Activated T-helper 1 cell treated with anti-CD3 and anti-CD28 coated beads, Interleukin-12 subunit alpha, Interleukin-12 subunit beta, Interleukin-2, Interleukin-4 antibody, amounts not matched to agents 30 ng/mL and 10 ng/mL and 1 ng/mL, durations not matched to agents 14 hours and 24 hours and 36 hours (primary cell): Measurements from ENCODE around the gene TLR9. TPM values are rescaled to one million over a fixed set of nuclear protein-coding genes. Genes with fewer than 3 reads are reported as not detected.

ENCODE experiments used
- DNase-seq: peaks from one replicate; pipeline ENCODE4 v3.0.0; 2021; ENCODE audit warnings: low spot score
- H3K27ac Mint-ChIP-seq: one replicate; pipeline ENCODE4 v1.8.0; 2021; ENCODE audit warnings: mild to moderate bottlenecking, mixed read lengths
- H3K27me3 Mint-ChIP-seq: one replicate; pipeline ENCODE4 v1.8.0; 2022; ENCODE audit warnings: mild to moderate bottlenecking, moderate library complexity, mixed read lengths; ENCODE audit not compliant: insufficient read depth
- H3K36me3 Mint-ChIP-seq: one replicate; pipeline ENCODE4 v1.8.0; 2021; ENCODE audit warnings: low read depth, mixed read lengths
- H3K4me1 Mint-ChIP-seq: one replicate; pipeline ENCODE4 v1.8.0; 2021; ENCODE audit warnings: low read depth, mixed read lengths
- H3K4me3 Mint-ChIP-seq: one replicate; pipeline ENCODE4 v1.8.0; 2021; ENCODE audit warnings: mild to moderate bottlenecking, moderate library complexity, mixed read lengths
- H3K9me3 Mint-ChIP-seq: one replicate; pipeline ENCODE4 v1.8.0; 2021; ENCODE audit warnings: mixed read lengths
- intact Hi-C: fragments of 100-400 bp; cut with micrococcal nuclease; formaldehyde crosslinking; loops from one replicate; pipeline ENCODE4 v1.15.1; 2024
- total RNA-seq: library from RNA; stranded (reverse); gene quantifications from 2 replicates; pipeline ENCODE4 v1.2.3, GENCODE V29; 2022

Gene TLR9
- total RNA-seq, 1 donor from 2014 or later, result 0.47 TPM

DNA sequence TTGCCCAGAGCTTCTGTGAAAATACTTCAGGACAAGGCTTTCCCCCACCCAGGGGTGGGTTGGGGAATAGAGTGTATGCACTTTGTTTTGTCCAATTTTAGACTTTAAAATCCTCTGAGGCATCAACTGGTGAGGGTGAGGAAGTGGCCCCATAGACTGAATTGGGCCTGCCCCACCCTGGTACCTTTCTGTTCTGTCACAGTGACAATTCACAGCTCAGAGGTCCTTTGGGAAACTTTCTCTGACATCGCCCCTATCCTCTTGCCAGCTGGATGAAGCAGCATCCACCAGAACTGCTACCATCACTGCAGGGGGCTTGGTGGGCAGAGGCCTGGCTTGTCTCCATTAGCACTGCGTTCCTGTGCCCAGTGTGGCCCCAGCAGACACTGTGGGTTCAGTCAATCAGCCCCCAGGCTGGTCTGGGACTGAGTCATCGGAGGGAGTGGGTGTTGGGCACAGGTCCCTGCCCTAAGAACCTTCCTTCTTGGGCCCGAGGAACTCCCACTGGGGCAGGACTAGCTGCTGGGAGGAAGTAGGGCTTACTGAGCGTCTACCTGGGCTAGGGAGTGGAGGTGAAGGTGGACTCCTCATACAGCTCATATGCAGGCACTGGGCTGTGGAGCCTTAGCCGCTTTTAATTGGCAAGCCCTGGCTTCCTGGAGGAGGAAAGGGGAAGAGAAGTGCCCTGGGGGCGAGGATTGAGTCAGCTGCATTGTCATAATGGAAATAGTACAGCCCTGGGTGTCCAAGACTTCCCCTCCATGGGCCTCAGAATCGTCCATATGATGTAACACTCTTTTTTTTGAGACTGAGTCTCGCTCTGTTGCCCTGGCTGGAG lies 18.6 kb upstream of the TLR9 start:
- intact Hi-C loops, result loop anchor here (1.0 kb wide), 1 partner anchor 9 kb away; no protein-coding TSS in a partner anchor
- H3K27me3 Mint-ChIP-seq, result no peaks in the 10 kb centered on the region
- peaks cover 35% of the 10 kb centered on the region for H3K36me3 Mint-ChIP-seq
- H3K4me3 Mint-ChIP-seq, result peak overlapping the region; percentile 78
- DNase-seq, result no peak
- H3K4me1 Mint-ChIP-seq, result peaks cover 81% of the 10 kb centered on the region
- H3K9me3 Mint-ChIP-seq, result peaks cover 3% of the 10 kb centered on the region
- H3K27ac Mint-ChIP-seq, result peak overlapping the region; percentile 92

DNA sequence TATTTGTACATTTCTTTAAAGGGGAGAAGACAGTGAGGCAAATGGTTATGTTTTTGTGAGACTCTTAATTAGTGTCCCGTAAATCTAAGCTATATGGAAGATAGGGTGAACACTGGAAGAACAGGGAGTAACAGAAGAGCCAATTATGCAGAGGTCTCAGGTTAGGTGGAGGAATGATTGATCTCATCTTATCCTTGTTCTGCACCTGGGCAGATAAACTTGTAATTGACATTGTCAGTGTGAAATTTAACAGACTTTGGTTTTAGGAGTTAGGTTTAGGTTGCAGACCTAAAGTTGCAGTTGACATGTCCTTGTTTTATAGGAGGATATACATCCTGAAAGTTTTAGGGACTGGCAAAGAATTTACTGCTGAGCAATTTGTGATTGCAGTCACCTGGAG lies 16.6 kb upstream of the TLR9 start:
- Mint-ChIP-seq H3K36me3 (peaks cover 20% of the 10 kb centered on the region), H3K4me1 (peaks cover 78% of the 10 kb centered on the region), H3K4me3 (peak overlapping the region; percentile 57), H3K27ac (peak overlapping the region; percentile 88), H3K9me3 (peaks cover 3% of the 10 kb centered on the region), H3K27me3 (no peaks in the 10 kb centered on the region)
- no peak for DNase-seq
- intact Hi-C loops, result no loop called here

DNA sequence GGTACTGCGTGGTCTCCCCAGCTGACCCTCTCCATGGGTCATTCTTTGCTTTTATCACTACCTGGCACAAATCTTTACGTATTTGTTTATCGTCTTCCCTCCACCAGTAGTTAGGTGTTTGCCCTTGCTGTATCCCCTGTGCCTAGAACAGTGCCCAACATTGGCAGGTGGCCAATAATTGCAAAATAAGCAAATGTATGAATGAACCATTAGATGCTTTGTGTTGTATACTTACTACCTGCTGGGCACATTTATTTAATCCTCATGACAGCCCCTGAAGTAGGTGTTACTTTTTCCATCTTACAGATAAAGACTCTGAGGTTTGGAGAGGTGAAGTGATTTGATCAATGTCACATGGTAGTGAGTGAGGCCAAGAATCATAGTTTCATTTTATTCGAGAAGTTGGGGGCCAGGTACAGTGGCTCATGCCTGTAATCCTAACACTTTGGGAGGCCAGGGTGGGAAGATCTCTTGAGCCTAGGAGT lies 15.5 kb upstream of the TLR9 start:
- Mint-ChIP-seq H3K27me3 (no peaks in the 10 kb centered on the region), H3K36me3 (peaks cover 17% of the 10 kb centered on the region), H3K9me3 (peaks cover 3% of the 10 kb centered on the region), H3K27ac (peak overlapping the region; percentile 98), H3K4me3 (peak overlapping the region; percentile 95), H3K4me1 (peaks cover 78% of the 10 kb centered on the region)
- no peak for DNase-seq
- intact Hi-C loops, result loop anchor here (1.0 kb wide), 2 partner anchors 30 to 36 kb away; no protein-coding TSS in a partner anchor

DNA sequence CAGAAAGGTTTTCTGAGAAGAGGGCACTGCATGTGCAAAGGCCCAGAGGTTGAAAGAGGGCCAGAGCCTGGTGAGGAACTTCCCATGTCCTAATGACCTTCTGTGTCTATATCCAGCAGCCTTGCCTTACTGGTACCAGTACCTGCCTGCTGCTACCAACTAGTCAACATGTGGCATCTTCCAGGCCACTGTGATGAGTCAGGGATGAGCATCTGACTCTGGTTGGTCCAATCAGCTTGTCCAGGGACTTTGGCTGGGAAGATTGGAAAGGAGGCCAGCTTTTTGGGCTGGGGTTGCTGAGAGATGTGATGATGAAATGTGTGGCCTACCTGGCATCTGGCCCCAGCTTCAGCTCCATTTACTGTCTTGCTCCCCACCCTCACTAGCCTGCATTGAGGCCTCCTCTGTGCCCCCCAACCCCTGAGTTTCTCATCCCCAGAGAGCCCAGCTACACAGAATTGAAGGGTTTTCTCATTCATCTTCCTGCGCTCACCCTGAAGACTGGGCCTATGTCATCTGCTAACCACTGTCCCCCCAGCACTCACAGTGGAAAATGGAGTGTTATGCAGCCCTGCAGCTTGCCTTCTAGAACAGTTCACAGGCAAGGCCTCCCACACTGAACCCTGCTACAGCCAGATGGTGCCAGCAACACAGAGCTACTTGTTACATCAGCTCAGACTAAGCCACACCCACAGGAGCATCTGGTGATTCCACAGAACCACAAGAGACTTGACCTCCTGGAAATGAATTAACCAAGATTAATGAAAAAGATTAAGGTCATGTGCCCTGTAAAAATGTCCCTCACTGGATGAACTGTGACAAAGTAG lies 14.8 kb upstream of the TLR9 start:
- peak; percentile 47 for DNase-seq
- H3K27ac Mint-ChIP-seq, result peak overlapping the region; percentile 98
- peaks cover 3% of the 10 kb centered on the region for H3K9me3 Mint-ChIP-seq
- H3K4me1 Mint-ChIP-seq, result peaks cover 78% of the 10 kb centered on the region
- H3K27me3 Mint-ChIP-seq, result no peaks in the 10 kb centered on the region
- H3K36me3 Mint-ChIP-seq, result peaks cover 17% of the 10 kb centered on the region
- intact Hi-C loops, result loop anchor here (1.0 kb wide), 2 partner anchors 31 to 37 kb away; no protein-coding TSS in a partner anchor
- H3K4me3 Mint-ChIP-seq, result peak overlapping the region; percentile 95

DNA sequence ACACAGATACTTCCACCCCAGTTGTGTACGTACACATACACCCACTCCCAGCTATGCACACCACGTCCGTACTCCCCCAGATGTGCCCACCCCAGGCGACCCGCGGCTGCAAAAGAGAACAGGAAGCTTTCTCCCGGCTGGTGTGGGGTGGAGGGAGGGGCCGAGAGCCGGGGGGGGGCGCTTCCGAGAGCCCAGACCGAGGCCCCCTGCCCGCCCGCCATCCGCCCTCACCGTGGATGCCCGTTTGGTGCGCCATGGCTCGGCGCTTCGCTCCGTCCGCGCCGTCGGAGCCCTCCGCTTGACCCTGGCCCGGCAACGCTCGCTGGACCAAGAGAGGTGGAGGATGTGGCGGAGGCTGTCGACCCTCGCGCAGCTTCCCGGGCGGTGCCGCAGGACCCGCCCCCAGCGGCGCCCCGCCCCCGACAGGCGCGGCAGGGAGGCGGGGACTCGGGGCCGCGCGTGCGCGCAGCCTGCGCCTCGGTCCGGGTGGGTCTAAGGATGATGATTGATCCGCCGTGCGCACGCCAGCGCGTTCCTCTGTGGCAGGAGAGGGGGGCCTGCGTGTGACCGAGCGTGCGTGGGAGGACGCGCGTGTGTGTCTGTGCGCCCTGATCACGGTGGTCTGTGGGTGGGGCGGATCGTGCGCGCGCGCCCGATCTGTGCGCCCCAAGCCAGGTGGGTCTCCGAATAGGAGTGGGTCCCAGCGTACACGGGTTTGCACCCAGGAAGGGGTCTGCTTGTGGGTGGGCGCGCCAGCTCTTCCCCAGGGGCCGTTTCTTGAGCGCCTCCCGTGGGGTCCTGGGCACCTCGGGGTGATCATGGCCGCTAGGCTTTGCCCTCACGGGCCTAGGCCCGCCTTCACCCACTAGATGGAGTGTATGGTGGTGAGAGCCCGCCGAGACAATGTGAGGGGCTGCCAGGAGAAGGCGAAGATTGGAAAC lies 13.6 kb upstream of the TLR9 start, which contains the start of gene TWF2:
Gene TWF2, minus strand, starts transcription at position 398 of the 941 bp plus-strand sequence. Its CDS starts 142 bp downstream, at position 256.
- intact Hi-C loops, result loop anchor here (1.0 kb wide), 5 partner anchors 14 to 182 kb away; partner anchors contain the start of gene ALAS1
- peak; percentile 87 for DNase-seq
- Mint-ChIP-seq H3K4me1 (peaks cover 75% of the 10 kb centered on the region), H3K27me3 (no peaks in the 10 kb centered on the region), H3K9me3 (peaks cover 3% of the 10 kb centered on the region), H3K27ac (peak within 1 kb of the TSS; percentile 98), H3K4me3 (peak within 1 kb of the TSS; percentile 95), H3K36me3 (peaks cover 15% of the 10 kb centered on the region)

DNA sequence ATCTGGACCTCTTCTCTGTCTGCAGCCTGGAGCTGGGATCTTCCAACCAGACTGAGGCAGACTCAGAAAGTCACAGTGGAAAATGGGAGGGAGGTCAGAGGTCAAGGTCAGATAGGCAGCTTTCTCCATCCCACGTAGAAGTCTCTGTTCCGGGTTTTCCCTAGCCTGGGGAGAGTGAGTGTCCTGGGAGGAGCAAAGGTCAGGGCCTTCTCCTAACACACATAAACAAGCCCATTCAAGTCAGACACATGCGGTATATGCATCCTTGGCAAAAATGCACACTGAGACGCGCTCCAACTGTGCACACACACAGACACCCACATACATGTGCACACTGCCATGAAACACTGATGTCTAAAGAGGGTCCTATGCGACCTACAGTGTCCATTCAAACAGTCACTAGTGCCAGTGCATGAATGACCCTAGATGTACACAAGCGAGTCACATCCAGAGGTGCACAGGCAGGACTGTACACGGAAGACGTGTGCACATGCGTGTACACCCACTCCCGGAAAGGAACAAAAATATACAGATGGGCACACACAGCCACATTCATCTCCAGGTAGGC lies 12.8 kb upstream of the TLR9 start:
- H3K27ac Mint-ChIP-seq, result peak overlapping the region; percentile 94
- H3K27me3 Mint-ChIP-seq, result no peaks in the 10 kb centered on the region
- peaks cover under 1% of the 10 kb centered on the region for H3K9me3 Mint-ChIP-seq
- peak overlapping the region; percentile 95 for H3K4me3 Mint-ChIP-seq
- peaks cover 71% of the 10 kb centered on the region for H3K4me1 Mint-ChIP-seq
- intact Hi-C loops, result no loop called here
- no peak for DNase-seq
- peaks cover 15% of the 10 kb centered on the region for H3K36me3 Mint-ChIP-seq

DNA sequence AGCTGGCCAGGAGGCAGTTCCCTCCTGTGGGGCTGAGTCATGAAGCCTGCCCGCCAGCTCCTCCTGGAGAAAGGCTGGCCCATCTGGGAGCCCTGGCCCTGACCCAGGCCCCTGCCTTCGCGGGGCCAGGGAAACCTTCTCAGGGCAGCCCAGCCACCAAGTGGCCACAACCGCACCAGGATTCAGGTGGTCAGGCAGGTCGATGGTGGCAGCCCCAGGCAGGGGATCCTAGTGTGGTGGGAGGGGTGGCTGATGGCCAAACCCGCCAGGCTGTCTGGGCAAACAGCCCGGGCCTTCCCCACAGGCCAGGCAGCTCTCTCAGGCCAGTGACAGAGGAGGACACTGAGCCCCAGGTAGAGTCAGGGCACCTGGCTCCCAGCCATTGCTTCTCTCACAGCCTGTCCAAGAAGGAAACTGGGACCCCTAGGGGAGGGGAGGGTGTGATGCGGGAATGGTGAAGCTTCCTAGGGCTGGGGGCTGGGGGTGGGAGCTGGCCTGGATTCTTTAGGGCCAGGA lies 12.3 kb upstream of the TLR9 start:
- Mint-ChIP-seq H3K4me1 (peaks cover 66% of the 10 kb centered on the region), H3K27ac (peak overlapping the region; percentile 73), H3K9me3 (no peaks in the 10 kb centered on the region), H3K36me3 (peaks cover 15% of the 10 kb centered on the region), H3K27me3 (no peaks in the 10 kb centered on the region), H3K4me3 (peak overlapping the region; percentile 95)
- DNase-seq, result no peak
- intact Hi-C loops, result no loop called here

DNA sequence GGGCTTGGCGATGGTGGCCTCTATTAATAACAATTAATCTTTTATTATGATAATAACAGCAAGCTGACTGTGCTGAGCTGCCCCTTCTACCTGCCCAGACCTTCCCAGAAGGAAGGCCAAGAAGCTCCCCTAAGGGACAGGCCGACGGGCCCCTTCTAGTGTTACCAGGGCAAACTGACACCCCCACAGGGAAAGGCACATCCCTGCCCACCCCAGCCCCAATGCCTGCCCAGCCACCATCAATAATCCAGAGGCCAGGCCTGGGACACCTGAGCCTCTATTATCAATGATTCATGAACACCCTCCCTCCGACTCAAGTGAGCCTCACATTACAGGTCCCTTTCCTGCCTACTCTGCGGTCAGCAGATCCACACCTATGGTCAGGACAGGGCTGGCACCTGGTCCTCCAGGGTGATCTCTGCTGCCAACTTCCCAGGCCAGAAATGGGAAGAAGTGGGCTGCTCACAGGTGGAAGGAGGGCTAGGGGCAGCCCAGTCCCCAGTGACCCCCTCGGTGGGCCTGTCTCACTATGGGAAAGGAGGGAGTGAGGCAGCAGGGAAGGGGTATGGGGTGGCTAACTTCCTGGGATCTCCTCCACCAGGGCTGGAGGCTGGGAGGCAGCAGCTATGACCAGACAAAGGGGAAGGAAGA lies 11.7 kb upstream of the TLR9 start:
- Mint-ChIP-seq H3K4me1 (peaks cover 69% of the 10 kb centered on the region), H3K36me3 (peaks cover 15% of the 10 kb centered on the region), H3K27me3 (no peaks in the 10 kb centered on the region), H3K4me3 (peak overlapping the region; percentile 73), H3K27ac (peak overlapping the region; percentile 73), H3K9me3 (no peaks in the 10 kb centered on the region)
- DNase-seq, result no peak
- intact Hi-C loops, result no loop called here

DNA sequence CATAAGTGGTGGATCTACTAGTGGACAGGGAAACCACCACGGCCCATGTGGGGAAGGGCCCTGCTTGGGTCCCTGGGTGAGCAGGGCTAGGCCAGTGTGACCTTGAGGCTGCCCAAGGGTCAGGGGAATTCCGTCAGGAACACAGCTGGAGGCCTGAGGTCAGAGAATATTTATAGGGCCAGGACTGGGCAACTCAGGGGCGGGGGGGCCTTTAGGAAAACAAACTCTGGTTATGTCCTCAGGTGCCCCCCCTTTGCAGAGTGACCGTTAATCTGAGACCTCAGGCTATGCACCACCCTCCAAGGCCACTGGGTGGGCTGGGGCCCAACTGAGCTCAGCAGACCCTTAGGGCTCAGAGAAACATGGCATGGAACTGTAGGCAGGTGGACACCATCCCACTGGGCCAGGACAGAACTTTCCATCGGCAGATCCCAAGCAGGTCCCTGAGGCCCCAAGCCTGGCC lies 11.0 kb upstream of the TLR9 start:
- H3K27me3 Mint-ChIP-seq, result no peaks in the 10 kb centered on the region
- peaks cover 16% of the 10 kb centered on the region for H3K36me3 Mint-ChIP-seq
- H3K27ac Mint-ChIP-seq, result no peak overlapping the region
- no peaks in the 10 kb centered on the region for H3K9me3 Mint-ChIP-seq
- DNase-seq, result no peak
- peaks cover 70% of the 10 kb centered on the region for H3K4me1 Mint-ChIP-seq
- intact Hi-C loops, result no loop called here
- peak overlapping the region; percentile 53 for H3K4me3 Mint-ChIP-seq

DNA sequence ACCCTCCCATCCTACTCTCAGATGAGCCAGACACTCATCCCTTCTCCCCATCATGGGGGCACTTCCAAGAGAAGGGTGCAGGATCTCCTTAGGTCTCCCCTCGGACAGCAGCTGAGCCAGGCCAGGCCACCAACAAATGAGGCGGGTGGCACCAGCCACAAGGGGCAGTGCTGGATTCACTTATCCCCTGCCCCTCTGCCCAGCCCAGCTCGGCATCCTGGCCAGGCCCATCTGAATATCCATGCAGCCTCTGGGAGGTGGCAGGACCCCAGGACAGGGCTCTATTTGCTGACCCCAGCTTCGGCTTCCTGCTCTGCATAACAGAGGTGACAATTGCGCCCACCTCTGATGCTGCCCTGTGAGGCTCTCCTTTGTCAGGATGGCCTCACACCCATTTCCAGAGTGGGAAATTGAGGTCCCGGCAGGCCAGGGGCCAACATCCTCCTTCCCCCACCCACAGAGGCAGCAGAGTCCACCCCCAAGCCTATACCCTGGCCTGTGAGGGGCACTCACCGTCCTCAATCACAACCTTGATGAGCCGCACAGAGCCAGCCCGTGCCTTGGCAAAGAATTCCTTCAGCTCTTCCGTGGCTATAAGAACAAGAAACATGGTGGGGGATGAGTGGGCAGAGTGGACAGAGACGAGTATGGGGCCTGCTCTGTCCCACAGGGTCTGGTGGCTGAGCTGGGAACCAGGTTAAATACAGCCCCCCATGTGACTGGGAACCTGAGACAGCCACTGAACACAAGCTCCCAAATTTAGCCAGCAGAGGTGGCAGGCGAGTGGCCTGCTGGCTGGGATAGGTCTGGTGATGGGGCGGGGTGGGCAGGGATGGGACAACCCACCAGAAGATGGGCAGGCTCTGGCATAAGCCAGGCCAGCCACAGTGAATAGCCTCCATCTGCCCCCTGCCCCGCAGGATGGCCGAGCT lies 9.3 kb upstream of the TLR9 start:
- intact Hi-C loops, result no loop called here

More for the DNA sequence above, 9.3 kb upstream of the TLR9 start:
- DNase-seq, result no peak
- H3K36me3 Mint-ChIP-seq, result peaks cover 16% of the 10 kb centered on the region
- H3K9me3 Mint-ChIP-seq, result no peaks in the 10 kb centered on the region
- peaks cover 57% of the 10 kb centered on the region for H3K4me1 Mint-ChIP-seq
- peak overlapping the region; percentile 28 for H3K4me3 Mint-ChIP-seq
- H3K27ac Mint-ChIP-seq, result peak overlapping the region; percentile 58
- H3K27me3 Mint-ChIP-seq, result no peaks in the 10 kb centered on the region
